ENCODE measurements around the gene CCDC91. TPM values are rescaled to one million over a fixed set of nuclear protein-coding genes. Genes with fewer than 3 reads are reported as not detected.

CCDC91 gene
- total and polyA plus RNA-seq, 3 donors from 2014 or later = 60.6 to 226 (median 92.1) TPM

GRCh38 chr12:28558250-28558649, 368.0 kb downstream of the CCDC91 start:
- H3K36me3 ChIP-seq (ENCODE audit: low read depth, missing control alignments) = no peaks in the 10 kb centered on the region
- H3K4me1 ChIP-seq = no peaks in the 10 kb centered on the region
- DNase-seq = no peak
- no peak overlapping the region for H3K4me3 ChIP-seq
- no peak overlapping the region for H3K27ac ChIP-seq
- TF ChIP-seq CTCF (IDR thresholded peaks at IDR 0.05) (no peak), POLR2A (IDR thresholded peaks at IDR 0.05) (no peak)
- H3K9me3 ChIP-seq = no peaks in the 10 kb centered on the region
- intact Hi-C loops (cut with DNase I; ENCODE audit: low total_unique reads) = no loop called here
- WGBS, 2 donors = 100% methylated on average over 1 of the region's 1 CpG
- H3K27me3 ChIP-seq = no peaks in the 10 kb centered on the region

- no peak for DNase-seq
- WGBS, 2 donors = 79 to 80% methylated on average over 3 of the region's 3 CpGs
- intact Hi-C loops (cut with DNase I; ENCODE audit: low total_unique reads) = no loop called here
- Histone ChIP-seq H3K4me3 (no peak overlapping the region), H3K27ac (no peak overlapping the region), H3K9me3 (no peaks in the 10 kb centered on the region), H3K4me1 (no peaks in the 10 kb centered on the region), H3K27me3 (no peaks in the 10 kb centered on the region), H3K36me3 (ENCODE audit: low read depth, missing control alignments) (no peaks in the 10 kb centered on the region)
- TF ChIP-seq CTCF (IDR thresholded peaks at IDR 0.05) = no peak
- no peak for TF ChIP-seq POLR2A (IDR thresholded peaks at IDR 0.05)
These were observed 373.0 kb downstream of the CCDC91 start for GRCh38 chr12:28563286-28563685.

- no peaks in the 10 kb centered on the region for H3K36me3 ChIP-seq (ENCODE audit: low read depth, missing control alignments)
- H3K27ac ChIP-seq = no peak overlapping the region
- WGBS, 2 donors = 87 to 97% methylated on average over 2 of the region's 2 CpGs
These were observed 373.7 kb downstream of the CCDC91 start for GRCh38 chr12:28563936-28564335.

GRCh38 chr12:28568118-28568517, 377.9 kb downstream of the CCDC91 start:
- no peaks in the 10 kb centered on the region for H3K4me1 ChIP-seq
- H3K36me3 ChIP-seq (ENCODE audit: low read depth, missing control alignments) = no peaks in the 10 kb centered on the region
- no peaks in the 10 kb centered on the region for H3K27me3 ChIP-seq
- DNase-seq = no peak
- no peak for TF ChIP-seq POLR2A (IDR thresholded peaks at IDR 0.05)
- no peak for TF ChIP-seq CTCF (IDR thresholded peaks at IDR 0.05)
- H3K27ac ChIP-seq = no peak overlapping the region
- H3K9me3 ChIP-seq = no peaks in the 10 kb centered on the region
- intact Hi-C loops (cut with DNase I; ENCODE audit: low total_unique reads) = no loop called here
- 72 to 97% methylated on average over 3 of the region's 3 CpGs for WGBS, 2 donors
- no peak overlapping the region for H3K4me3 ChIP-seq

More at GRCh38 chr12:28563936-28564335, 373.7 kb downstream of the CCDC91 start:
- Histone ChIP-seq H3K4me1 (no peaks in the 10 kb centered on the region), H3K9me3 (no peaks in the 10 kb centered on the region), H3K4me3 (no peak overlapping the region), H3K27me3 (no peaks in the 10 kb centered on the region)
- no peak for TF ChIP-seq POLR2A (IDR thresholded peaks at IDR 0.05)
- no peak for TF ChIP-seq CTCF (IDR thresholded peaks at IDR 0.05)
- DNase-seq = no peak
- intact Hi-C loops (cut with DNase I; ENCODE audit: low total_unique reads) = no loop called here

- 41 to 59% methylated on average over 6 of the region's 6 CpGs for WGBS, 2 donors
- no peak for DNase-seq
- Histone ChIP-seq H3K4me1 (no peaks in the 10 kb centered on the region), H3K27me3 (no peaks in the 10 kb centered on the region), H3K4me3 (no peak overlapping the region), H3K9me3 (no peaks in the 10 kb centered on the region), H3K36me3 (ENCODE audit: low read depth, missing control alignments) (no peaks in the 10 kb centered on the region), H3K27ac (no peak overlapping the region)
- TF ChIP-seq CTCF (IDR thresholded peaks at IDR 0.05) = no peak
- no peak for TF ChIP-seq POLR2A (IDR thresholded peaks at IDR 0.05)
- intact Hi-C loops (cut with DNase I; ENCODE audit: low total_unique reads) = no loop called here
These were observed 378.4 kb downstream of the CCDC91 start for GRCh38 chr12:28568704-28569103.
